A375 (cell line): ENCODE results near the gene IREB2. TPM values are rescaled to one million over a fixed set of nuclear protein-coding genes. Genes with fewer than 3 reads are reported as not detected.

Experiments used
- total RNA-seq: library from RNA; depleted of rRNA; stranded (reverse); fragments of >200 nt; shearing (Covaris generic); gene quantifications from 2 replicates; pipeline ENCODE4 v1.2.3, GENCODE V29; 2014; rRNA removed

The IREB2 gene, protein sequence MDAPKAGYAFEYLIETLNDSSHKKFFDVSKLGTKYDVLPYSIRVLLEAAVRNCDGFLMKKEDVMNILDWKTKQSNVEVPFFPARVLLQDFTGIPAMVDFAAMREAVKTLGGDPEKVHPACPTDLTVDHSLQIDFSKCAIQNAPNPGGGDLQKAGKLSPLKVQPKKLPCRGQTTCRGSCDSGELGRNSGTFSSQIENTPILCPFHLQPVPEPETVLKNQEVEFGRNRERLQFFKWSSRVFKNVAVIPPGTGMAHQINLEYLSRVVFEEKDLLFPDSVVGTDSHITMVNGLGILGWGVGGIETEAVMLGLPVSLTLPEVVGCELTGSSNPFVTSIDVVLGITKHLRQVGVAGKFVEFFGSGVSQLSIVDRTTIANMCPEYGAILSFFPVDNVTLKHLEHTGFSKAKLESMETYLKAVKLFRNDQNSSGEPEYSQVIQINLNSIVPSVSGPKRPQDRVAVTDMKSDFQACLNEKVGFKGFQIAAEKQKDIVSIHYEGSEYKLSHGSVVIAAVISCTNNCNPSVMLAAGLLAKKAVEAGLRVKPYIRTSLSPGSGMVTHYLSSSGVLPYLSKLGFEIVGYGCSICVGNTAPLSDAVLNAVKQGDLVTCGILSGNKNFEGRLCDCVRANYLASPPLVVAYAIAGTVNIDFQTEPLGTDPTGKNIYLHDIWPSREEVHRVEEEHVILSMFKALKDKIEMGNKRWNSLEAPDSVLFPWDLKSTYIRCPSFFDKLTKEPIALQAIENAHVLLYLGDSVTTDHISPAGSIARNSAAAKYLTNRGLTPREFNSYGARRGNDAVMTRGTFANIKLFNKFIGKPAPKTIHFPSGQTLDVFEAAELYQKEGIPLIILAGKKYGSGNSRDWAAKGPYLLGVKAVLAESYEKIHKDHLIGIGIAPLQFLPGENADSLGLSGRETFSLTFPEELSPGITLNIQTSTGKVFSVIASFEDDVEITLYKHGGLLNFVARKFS
- total RNA-seq, result 12.9 and 13.5 TPM in 2 replicates

DNA sequence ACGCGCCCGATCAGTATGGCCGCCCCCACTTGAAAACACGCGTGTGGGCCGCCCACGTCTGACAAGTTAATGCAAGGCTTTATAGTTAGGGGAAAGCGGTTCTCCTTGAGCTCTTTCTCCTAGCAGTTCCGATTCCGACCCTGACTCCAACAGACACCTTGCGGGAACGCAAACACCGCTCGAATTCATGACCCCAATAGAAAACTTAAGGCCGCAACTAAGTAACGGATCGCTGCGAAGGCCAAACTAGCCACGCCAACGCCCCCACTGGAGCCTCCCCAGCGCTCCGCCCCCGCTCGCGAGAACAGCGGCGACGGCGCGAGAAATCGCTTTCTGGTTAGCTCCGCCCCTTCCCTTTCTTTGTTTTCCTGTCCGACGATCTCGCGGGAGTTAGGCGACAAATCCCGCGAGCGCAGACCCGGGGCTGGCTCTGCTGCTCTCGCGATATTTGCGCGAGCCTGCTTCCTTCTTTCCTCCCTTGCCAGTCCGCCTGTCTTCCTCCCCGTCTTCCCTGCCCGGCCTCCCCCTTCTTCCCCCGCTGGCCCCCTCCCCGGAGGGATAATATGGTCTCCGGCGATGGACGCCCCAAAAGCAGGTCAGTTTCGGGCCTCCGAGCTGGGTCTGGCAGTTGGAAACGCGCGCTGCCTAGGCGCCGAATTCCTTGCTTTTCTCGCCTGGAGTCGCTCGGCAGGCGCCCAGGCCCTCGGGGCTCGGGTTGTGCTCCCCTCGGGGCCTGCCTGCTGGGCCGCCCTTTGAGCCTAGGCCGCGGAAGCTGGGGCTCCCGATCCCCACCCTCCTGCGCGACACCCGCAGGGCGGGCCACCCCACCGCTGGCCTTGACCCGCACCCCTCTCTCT is at the start of gene IREB2:
Gene IREB2, plus strand, starts transcription at position 455 of the 857 bp plus-strand sequence. Its CDS starts 122 bp downstream, at position 577.

DNA sequence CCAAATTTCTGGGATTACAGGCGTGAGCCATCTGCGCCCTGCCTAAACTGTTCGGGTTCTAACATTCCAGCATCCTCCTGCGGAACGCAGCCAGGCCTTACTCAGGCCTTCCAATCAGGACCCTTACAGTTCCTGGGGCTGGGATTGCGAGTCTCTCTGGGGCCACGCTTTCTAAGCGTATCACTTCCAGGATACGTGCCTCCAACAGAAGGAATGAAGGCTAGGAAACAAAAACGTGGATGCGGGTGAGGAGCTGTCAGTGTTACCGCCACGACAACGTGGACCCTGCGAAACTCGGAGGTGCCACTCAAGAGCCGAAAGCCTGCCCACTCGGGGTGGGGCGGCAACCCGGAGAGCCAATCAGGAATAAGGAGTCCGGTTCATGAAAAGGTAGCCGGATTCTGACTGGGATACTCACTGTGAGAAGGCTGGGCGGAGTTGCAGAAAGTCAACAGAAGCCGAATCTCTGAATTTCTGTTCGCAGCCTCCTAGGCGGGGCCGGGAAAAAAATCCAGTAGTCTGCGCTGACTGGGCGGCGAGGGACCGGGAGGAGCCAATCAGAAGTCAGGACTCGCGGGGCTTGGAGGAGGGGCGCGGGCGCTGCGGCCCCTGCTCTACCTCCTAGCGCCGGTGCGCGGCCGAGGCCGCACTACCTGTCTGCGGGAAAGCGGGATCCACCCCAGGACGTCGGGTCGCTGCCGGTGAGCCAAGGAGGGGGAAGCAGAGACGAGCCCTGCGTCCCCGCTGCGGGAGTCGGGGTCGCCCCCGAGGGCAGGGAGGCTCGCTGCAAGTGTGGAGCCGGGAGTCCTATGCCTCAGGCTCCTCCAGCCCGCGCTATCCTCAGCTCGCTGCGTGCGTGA is 69.2 kb downstream of the IREB2 start, which contains the start of gene HYKK:
Gene HYKK, plus strand, starts transcription at position 607 of the 860 bp plus-strand sequence. CDS start 5,512 bp downstream, outside the sequence.

DNA sequence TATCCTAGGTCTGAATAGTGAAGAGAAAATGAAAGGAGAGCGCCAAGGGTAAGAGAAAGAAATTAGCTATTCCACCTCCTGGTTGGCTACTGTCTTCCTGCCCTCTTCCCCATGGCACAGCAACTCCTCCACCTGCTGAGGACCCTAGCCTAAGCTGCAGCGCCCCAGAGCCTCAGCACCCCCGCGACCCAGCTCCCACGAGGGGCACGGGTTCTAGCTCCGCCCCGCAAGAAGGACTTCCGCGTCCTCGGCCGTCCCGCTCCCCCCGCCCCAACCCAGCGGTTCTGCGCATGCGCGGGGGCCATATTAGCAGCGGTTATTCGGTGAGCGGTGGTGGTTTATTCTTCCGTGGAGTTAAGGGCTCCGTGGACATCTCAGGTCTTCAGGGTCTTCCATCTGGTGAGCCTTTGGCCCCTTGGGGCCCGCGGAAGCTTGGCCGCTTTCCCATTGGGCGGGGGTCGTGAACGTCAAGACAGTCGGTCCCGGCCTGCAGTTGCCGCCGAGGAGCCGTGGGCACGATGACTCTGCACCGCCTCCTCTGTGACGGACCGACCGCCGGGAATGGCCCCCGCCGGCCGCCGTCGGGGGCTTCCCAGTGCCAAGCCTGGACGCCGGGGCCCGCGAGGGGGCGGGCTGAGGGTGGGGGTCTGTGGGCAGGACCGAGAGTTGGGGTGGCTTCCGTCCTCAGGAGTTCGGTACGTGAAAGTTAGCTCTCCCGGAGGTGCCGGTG is 102.3 kb downstream of the IREB2 start, which contains the start of gene PSMA4:
Gene PSMA4, plus strand, starts transcription at position 304 of the 730 bp plus-strand sequence. CDS start 1,484 bp downstream, outside the sequence.

Other genes starting within 250 kb of the IREB2 start
- gene ACSBG1, start 203.7 kb upstream of the IREB2 start, total RNA-seq, result 0.19 TPM in 1 of 2 replicates, not detected in the other
- not detected in 2 replicates for gene DNAJA4, start 173.7 kb upstream of the IREB2 start, total RNA-seq
- 60.2 and 72.2 TPM in 2 replicates for gene SKIC8, start 138.6 kb upstream of the IREB2 start, total RNA-seq
- gene CRABP1, start 97.9 kb upstream of the IREB2 start, total RNA-seq, result not detected in 2 replicates
- 0.98 and 3.7 TPM in 2 replicates for gene HYKK, start 69.4 kb downstream of the IREB2 start, total RNA-seq
- gene PSMA4, start 102.2 kb downstream of the IREB2 start, total RNA-seq, result 169 and 183 TPM in 2 replicates
- gene CHRNA5, start 127.3 kb downstream of the IREB2 start, total RNA-seq, result 2.8 and 8.1 TPM in 2 replicates
- gene CHRNA3, start 182.8 kb downstream of the IREB2 start, total RNA-seq, result not detected in 2 replicates
- not detected in 2 replicates for gene CHRNB4, start 203.0 kb downstream of the IREB2 start, total RNA-seq